Neutrophil (primary cell): ENCODE results near the gene YBX1.

ENCODE experiments used
- H3K27ac ChIP-seq: fragments of 200-600 bp; sonication (generic); 2 replicates; pipeline ENCODE4 v1.5.1; 2016; ENCODE audit warnings: mild to moderate bottlenecking, moderate library complexity
- H3K27me3 ChIP-seq: fragments of 200-600 bp; sonication (generic); 2 replicates; pipeline ENCODE4 v1.6.0; 2016; ENCODE audit warnings: mild to moderate bottlenecking
- H3K36me3 ChIP-seq: fragments of 200-600 bp; sonication (generic); 2 replicates; pipeline ENCODE4 v1.5.1; 2017
- H3K4me1 ChIP-seq, 2 experiments: fragments of 200-600 bp in 1 of 2; sonication (generic) in 1 of 2; 1 replicate in 1 of 2; 2 replicates in 1 of 2; pipeline versions ENCODE4 v1.5.1 to v1.6.1; 2013 to 2016; ENCODE audit warnings: low read depth in 1 of 2, low read length in 1 of 2, mild to moderate bottlenecking in 1 of 2, moderate library complexity in 1 of 2; ENCODE audit not compliant: control insufficient read depth in 1 of 2, insufficient read depth in 1 of 2
- H3K4me3 ChIP-seq, 2 experiments: fragments of 200-600 bp in 1 of 2; sonication (generic) in 1 of 2; 1 replicate in 1 of 2; 2 replicates in 1 of 2; pipeline ENCODE4 v1.5.1; 2013 to 2016; ENCODE audit warnings: low read depth in 1 of 2, low read length in 1 of 2, mild to moderate bottlenecking in 1 of 2, moderate library complexity in 1 of 2
- H3K9me3 ChIP-seq: fragments of 200-600 bp; sonication (generic); 2 replicates; pipeline ENCODE4 v1.5.1; 2016
- TF ChIP-seq, protein P1 (sequence below): fragments of 200-600 bp; sonication (generic); IDR thresholded peaks from 2 replicates; pipeline ENCODE4 v1.5.1; 2016; ENCODE audit warnings: antibody characterized with exemption

The YBX1 gene

GRCh38 chr1:42689912-42690311 is 7.7 kb downstream of the YBX1 start:
- Histone ChIP-seq H3K9me3 (no peaks in the 10 kb centered on the region), H3K27ac (no peak overlapping the region), H3K4me3 (no peak overlapping the region), H3K27me3 (no peaks in the 10 kb centered on the region), H3K4me1 (peaks cover 0 to 6% of the 10 kb centered on the region in 2 experiments), H3K36me3 (peaks cover 16% of the 10 kb centered on the region)
- TF ChIP-seq, protein P1, sequence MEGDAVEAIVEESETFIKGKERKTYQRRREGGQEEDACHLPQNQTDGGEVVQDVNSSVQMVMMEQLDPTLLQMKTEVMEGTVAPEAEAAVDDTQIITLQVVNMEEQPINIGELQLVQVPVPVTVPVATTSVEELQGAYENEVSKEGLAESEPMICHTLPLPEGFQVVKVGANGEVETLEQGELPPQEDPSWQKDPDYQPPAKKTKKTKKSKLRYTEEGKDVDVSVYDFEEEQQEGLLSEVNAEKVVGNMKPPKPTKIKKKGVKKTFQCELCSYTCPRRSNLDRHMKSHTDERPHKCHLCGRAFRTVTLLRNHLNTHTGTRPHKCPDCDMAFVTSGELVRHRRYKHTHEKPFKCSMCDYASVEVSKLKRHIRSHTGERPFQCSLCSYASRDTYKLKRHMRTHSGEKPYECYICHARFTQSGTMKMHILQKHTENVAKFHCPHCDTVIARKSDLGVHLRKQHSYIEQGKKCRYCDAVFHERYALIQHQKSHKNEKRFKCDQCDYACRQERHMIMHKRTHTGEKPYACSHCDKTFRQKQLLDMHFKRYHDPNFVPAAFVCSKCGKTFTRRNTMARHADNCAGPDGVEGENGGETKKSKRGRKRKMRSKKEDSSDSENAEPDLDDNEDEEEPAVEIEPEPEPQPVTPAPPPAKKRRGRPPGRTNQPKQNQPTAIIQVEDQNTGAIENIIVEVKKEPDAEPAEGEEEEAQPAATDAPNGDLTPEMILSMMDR, result no peak

GRCh38 chr1:42690477-42691156 is 8.4 kb downstream of the YBX1 start:
- Histone ChIP-seq H3K9me3 (no peaks in the 10 kb centered on the region), H3K4me1 (no peaks in the 10 kb centered on the region), H3K4me3 (no peak overlapping the region), H3K36me3 (peaks cover 19% of the 10 kb centered on the region), H3K27me3 (no peaks in the 10 kb centered on the region), H3K27ac (no peak overlapping the region)
- TF ChIP-seq, protein P1, result no peak

GRCh38 chr1:42691157-42691498 is 8.9 kb downstream of the YBX1 start:
- TF ChIP-seq, protein P1, result no peak
- Histone ChIP-seq H3K27ac (no peak overlapping the region), H3K4me1 (no peaks in the 10 kb centered on the region), H3K9me3 (no peaks in the 10 kb centered on the region), H3K27me3 (no peaks in the 10 kb centered on the region), H3K36me3 (peaks cover 23% of the 10 kb centered on the region), H3K4me3 (no peak overlapping the region)

GRCh38 chr1:42692461-42692860 is 10.2 kb downstream of the YBX1 start:
- H3K36me3 ChIP-seq, result peaks cover 37% of the 10 kb centered on the region

GRCh38 chr1:42692911-42693310 is 10.7 kb downstream of the YBX1 start:
- Histone ChIP-seq H3K4me1 (no peaks in the 10 kb centered on the region), H3K27ac (no peak overlapping the region), H3K27me3 (no peaks in the 10 kb centered on the region), H3K36me3 (peaks cover 37% of the 10 kb centered on the region), H3K9me3 (no peaks in the 10 kb centered on the region), H3K4me3 (no peak overlapping the region)
- TF ChIP-seq, protein P1, result no peak

More at GRCh38 chr1:42692461-42692860, 10.2 kb downstream of the YBX1 start:
- H3K4me1 ChIP-seq, result no peaks in the 10 kb centered on the region
- no peaks in the 10 kb centered on the region for H3K9me3 ChIP-seq
- TF ChIP-seq, protein P1, result no peak
- H3K27me3 ChIP-seq, result no peaks in the 10 kb centered on the region
- H3K4me3 ChIP-seq, result no peak overlapping the region
- no peak overlapping the region for H3K27ac ChIP-seq
